Gastrocnemius medialis (tissue), 4 donors: Measurements from ENCODE around the gene ATF7. TPM values are rescaled to one million over a fixed set of nuclear protein-coding genes. Genes with fewer than 3 reads are reported as not detected.

Experiments used
- ATAC-seq, 2 donors: fragments of 150-250 bp; one replicate each; pipeline ENCODE4 v1.9.1; 2016
- DNase-seq, 2 donors: peaks; one replicate each; pipeline ENCODE4 v3.0.0-alpha.2; 2019
- H3K27ac ChIP-seq, 4 donors: fragments of 200-600 bp; sonication (generic); 1 replicate in 1 of 4; 2 replicates in 3 of 4; pipeline ENCODE4 v1.5.1; 2016 to 2018; ENCODE audit warnings: mild to moderate bottlenecking in 2 of 4, moderate library complexity in 1 of 4
- H3K27me3 ChIP-seq, 3 donors: fragments of 200-600 bp; sonication (generic) in 2 of 3; 1 replicate in 1 of 3; 2 replicates in 2 of 3; pipeline versions ENCODE4 v1.5.1 to v1.6.0; 2016 to 2019; ENCODE audit warnings: mild to moderate bottlenecking in 1 of 3, moderate library complexity in 1 of 3
- H3K36me3 ChIP-seq, 2 donors: fragments of 200-600 bp; sonication (generic) in 1 of 2; one replicate each; pipeline ENCODE4 v1.5.1; 2017 to 2018
- H3K4me1 ChIP-seq, 2 donors: fragments of 200-600 bp; sonication (generic) in 1 of 2; one replicate each; pipeline ENCODE4 v1.5.1; 2016 to 2017; ENCODE audit warnings: mild to moderate bottlenecking in 2 of 2
- H3K4me3 ChIP-seq, 4 donors: fragments of 200-600 bp; sonication (generic) in 3 of 4; 1 replicate in 1 of 4; 2 replicates in 3 of 4; pipeline ENCODE4 v1.5.1; 2016 to 2019; ENCODE audit warnings: mild to moderate bottlenecking in 2 of 4
- H3K9me3 ChIP-seq, 3 donors: fragments of 200-600 bp; sonication (generic) in 2 of 3; 1 replicate in 1 of 3; 2 replicates in 2 of 3; pipeline ENCODE4 v1.5.1; 2016 to 2019
- POLR2A ChIP-seq, 2 donors: fragments of 450-650 bp; IDR thresholded peaks; one replicate each; pipeline ENCODE4 v1.6.1; 2017; ENCODE audit warnings: antibody characterized with exemption in 2 of 2, mild to moderate bottlenecking in 2 of 2, moderate library complexity in 2 of 2
- in situ Hi-C, 4 donors: fragments of 200-750 bp; cut with MboI; loops; one replicate each; pipeline versions ENCODE4 v1.15.0 to v1.8.0; 2017; ENCODE audit warnings: low sequenced_read_pairs in 4 of 4
- intact Hi-C: fragments of 100-400 bp; cut with DNase I; formaldehyde crosslinking; loops from one replicate; pipeline ENCODE4 v1.15.1; 2023; ENCODE audit warnings: low total_unique reads
- total RNA-seq, 4 donors: library from RNA; depleted of rRNA; stranded (reverse); fragments of >200 nt; gene quantifications; one replicate each; pipeline versions ENCODE4 v1.1.0 to v1.2.3, GENCODE V29; 2016
- TF ChIP-seq, protein P1 (sequence below), 5 experiments: fragments of 450-650 bp in 3 of 5; fragments of 200-600 bp in 2 of 5; sonication (generic) in 2 of 5; IDR thresholded peaks in 4 of 5; conservative IDR thresholded peaks in 1 of 5; 1 replicate in 4 of 5; 2 replicates in 1 of 5; pipeline ENCODE4 v1.5.1; 2016 to 2019; ENCODE audit warnings: antibody characterized with exemption in 5 of 5, mild to moderate bottlenecking in 3 of 5, moderate library complexity in 3 of 5

The ATF7 gene
- total RNA-seq, 4 donors from 2014 or later: 21.9 to 47.9 (median 26.3) TPM

DNA sequence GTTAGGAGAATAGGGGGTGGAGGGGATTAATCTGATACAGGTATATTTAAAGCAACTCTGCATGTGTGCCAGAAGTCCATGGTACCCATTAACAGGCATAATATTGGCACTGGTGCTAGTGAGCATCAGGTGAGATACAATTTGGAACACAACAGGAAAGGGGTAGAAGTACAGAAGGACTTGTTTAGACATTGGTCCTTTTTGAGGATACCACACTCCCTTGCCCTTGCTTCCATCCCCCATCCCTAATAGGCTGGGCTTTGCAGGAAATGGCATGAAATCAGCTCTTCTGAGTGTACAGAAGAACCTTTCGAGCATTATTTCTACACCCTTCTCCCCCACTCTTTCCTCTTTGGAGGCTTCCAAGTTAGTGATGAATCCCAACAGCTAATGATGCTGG lies 157.9 kb downstream of the ATF7 start:
- no peak for ATAC-seq
- Histone ChIP-seq H3K4me1 (peaks cover 87 to 89% of the 10 kb centered on the region in 2 donors), H3K27ac (peak overlapping the region; percentile 71 to 84 (median 78)), H3K9me3 (no peaks in the 10 kb centered on the region), H3K27me3 (no peaks in the 10 kb centered on the region), H3K4me3 (no peak overlapping the region), H3K36me3 (peaks cover 3 to 100% of the 10 kb centered on the region in 2 donors)
- intact Hi-C loops: no loop called here
- DNase-seq: no peak
- in situ Hi-C loops: no loop called here
- TF ChIP-seq, protein P1, sequence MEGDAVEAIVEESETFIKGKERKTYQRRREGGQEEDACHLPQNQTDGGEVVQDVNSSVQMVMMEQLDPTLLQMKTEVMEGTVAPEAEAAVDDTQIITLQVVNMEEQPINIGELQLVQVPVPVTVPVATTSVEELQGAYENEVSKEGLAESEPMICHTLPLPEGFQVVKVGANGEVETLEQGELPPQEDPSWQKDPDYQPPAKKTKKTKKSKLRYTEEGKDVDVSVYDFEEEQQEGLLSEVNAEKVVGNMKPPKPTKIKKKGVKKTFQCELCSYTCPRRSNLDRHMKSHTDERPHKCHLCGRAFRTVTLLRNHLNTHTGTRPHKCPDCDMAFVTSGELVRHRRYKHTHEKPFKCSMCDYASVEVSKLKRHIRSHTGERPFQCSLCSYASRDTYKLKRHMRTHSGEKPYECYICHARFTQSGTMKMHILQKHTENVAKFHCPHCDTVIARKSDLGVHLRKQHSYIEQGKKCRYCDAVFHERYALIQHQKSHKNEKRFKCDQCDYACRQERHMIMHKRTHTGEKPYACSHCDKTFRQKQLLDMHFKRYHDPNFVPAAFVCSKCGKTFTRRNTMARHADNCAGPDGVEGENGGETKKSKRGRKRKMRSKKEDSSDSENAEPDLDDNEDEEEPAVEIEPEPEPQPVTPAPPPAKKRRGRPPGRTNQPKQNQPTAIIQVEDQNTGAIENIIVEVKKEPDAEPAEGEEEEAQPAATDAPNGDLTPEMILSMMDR (IDR thresholded peaks at IDR 0.05 in 4 of 5, conservative IDR thresholded peaks at IDR 0.05 in 1 of 5): no peak
- no peak for TF ChIP-seq POLR2A (IDR thresholded peaks at IDR 0.05)

DNA sequence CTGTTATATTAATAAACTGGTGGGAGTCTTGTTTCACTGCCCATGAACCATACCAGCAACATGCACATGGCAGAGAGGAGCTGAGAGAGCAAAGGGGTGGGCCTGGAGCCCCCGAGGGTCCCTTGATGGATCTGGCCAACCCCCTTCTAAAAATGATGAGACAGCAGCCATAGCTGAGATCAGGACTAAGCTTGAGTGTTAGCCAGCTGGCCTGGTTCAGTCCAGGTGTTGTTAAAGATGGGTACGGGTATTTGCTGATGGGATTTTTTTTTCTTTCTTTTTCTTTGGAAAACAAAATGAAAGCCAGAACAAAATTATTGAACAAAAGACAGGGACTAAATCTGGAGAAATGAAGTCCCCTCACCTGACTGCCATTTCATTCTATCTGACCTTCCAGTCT lies 158.3 kb downstream of the ATF7 start:
- no peak overlapping the region for H3K4me3 ChIP-seq
- no peaks in the 10 kb centered on the region for H3K9me3 ChIP-seq
- DNase-seq (peak in 1 of 2 donors; percentile 8), ATAC-seq (no peak)
- TF ChIP-seq, protein P1 (IDR thresholded peaks at IDR 0.05 in 4 of 5, conservative IDR thresholded peaks at IDR 0.05 in 1 of 5): no peak
- TF ChIP-seq POLR2A (IDR thresholded peaks at IDR 0.05): no peak
- peaks cover 3 to 100% of the 10 kb centered on the region in 2 donors for H3K36me3 ChIP-seq
- H3K4me1 ChIP-seq: peaks cover 87 to 89% of the 10 kb centered on the region in 2 donors
- H3K27me3 ChIP-seq: no peaks in the 10 kb centered on the region
- peak overlapping the region; percentile 71 to 84 (median 78) for H3K27ac ChIP-seq
- in situ Hi-C loops (no loop called here), intact Hi-C loops (no loop called here)

DNA sequence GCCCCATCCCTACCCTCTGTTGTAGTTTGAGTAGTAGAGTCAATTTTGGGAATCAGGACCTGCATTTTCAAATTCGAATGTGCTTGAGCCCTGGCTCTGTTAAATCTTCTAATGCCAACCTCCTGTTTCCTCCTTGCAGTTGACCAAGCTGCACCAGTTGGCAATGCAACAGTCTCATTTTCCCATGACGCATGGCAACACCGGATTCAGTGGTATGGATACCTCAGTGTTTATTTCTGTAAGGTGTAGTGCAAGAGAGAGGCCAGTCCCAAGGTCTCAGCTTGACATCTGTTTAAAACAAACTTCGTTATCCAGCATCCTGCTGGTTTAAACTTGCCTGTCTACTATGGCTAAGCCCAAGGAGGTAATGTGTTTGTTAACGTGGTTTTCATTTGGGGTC lies 159.1 kb downstream of the ATF7 start:
- peak; percentile 64 to 80 for ATAC-seq
- peaks cover 3 to 100% of the 10 kb centered on the region in 2 donors for H3K36me3 ChIP-seq
- H3K4me1 ChIP-seq: peaks cover 87 to 89% of the 10 kb centered on the region in 2 donors
- no peak for TF ChIP-seq POLR2A (IDR thresholded peaks at IDR 0.05)
- TF ChIP-seq, protein P1 (IDR thresholded peaks at IDR 0.05 in 4 of 5, conservative IDR thresholded peaks at IDR 0.05 in 1 of 5): no peak
- no peak overlapping the region for H3K4me3 ChIP-seq
- in situ Hi-C loops: no loop called here
- no peaks in the 10 kb centered on the region for H3K27me3 ChIP-seq
- no peaks in the 10 kb centered on the region for H3K9me3 ChIP-seq
- peak overlapping the region; percentile 71 to 84 (median 78) for H3K27ac ChIP-seq
- intact Hi-C loops: no loop called here
- DNase-seq: peak in 1 of 2 donors; percentile 62

DNA sequence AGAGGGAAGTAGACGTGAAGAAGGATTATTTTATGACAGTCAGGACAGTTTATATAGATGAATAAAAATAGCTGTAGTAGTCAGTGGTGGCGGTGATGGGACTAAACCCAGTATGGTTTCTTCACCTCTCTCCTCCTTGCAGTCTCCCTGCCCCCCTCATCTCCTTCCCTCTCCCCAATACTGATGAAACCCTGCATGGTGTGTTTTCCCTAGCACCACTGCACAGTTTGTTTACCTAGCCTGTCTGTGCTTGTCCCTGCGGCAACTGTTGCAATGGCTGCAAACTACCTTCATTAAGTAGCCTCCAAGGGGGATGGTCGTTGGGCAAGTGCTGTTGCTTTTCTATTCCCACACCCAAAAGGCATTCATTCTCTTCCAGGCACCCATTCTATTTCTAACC lies 159.5 kb downstream of the ATF7 start:
- Histone ChIP-seq H3K9me3 (no peaks in the 10 kb centered on the region), H3K4me1 (peaks cover 87 to 89% of the 10 kb centered on the region in 2 donors), H3K36me3 (peaks cover 3 to 100% of the 10 kb centered on the region in 2 donors), H3K4me3 (no peak overlapping the region), H3K27ac (peak overlapping the region; percentile 71 to 84 (median 78)), H3K27me3 (no peaks in the 10 kb centered on the region)
- TF ChIP-seq, protein P1 (IDR thresholded peaks at IDR 0.05 in 4 of 5, conservative IDR thresholded peaks at IDR 0.05 in 1 of 5): no peak
- TF ChIP-seq POLR2A (IDR thresholded peaks at IDR 0.05): no peak
- DNase-seq (peak in 1 of 2 donors; percentile 37), ATAC-seq (peak; percentile 31 to 73)
- intact Hi-C loops (no loop called here), in situ Hi-C loops (no loop called here)

DNA sequence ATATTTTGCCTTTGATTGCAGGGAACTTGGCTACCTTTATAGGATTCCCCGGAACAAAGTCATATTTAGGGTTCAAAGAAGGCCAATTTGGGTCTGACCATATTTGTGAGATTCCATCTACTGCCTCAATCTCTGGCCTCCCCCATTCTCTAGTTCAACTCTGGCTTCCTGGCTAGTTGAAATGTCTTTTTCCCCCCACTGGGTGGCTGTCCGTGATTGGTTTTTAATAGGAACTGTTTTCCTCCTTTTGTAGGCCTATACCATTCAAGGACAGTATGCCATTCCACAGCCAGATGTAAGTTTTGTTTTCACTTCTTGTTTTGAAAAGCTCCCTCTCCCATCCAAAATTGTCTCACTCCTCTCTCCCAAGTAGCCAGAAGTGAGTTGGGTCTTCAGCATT lies 160.5 kb downstream of the ATF7 start:
- H3K36me3 ChIP-seq: peaks cover 3 to 100% of the 10 kb centered on the region in 2 donors
- DNase-seq: no peak
- no peaks in the 10 kb centered on the region for H3K27me3 ChIP-seq
- ATAC-seq: no peak
- TF ChIP-seq, protein P1 (IDR thresholded peaks at IDR 0.05 in 4 of 5, conservative IDR thresholded peaks at IDR 0.05 in 1 of 5): no peak
- no peak for TF ChIP-seq POLR2A (IDR thresholded peaks at IDR 0.05)
- no peak overlapping the region for H3K4me3 ChIP-seq
- intact Hi-C loops (no loop called here), in situ Hi-C loops (no loop called here)
- no peaks in the 10 kb centered on the region for H3K9me3 ChIP-seq
- peak overlapping the region; percentile 71 to 84 (median 78) for H3K27ac ChIP-seq
- H3K4me1 ChIP-seq: peaks cover 89 to 91% of the 10 kb centered on the region in 2 donors
